ENCODE results near the gene CMSS1. TPM values are rescaled to one million over a fixed set of nuclear protein-coding genes. Genes with fewer than 3 reads are reported as not detected.

CMSS1 gene
- polyA plus RNA-seq, 1 of the 3 experiments (the other 2 are of a cell fraction), result 9.1 TPM

DNA sequence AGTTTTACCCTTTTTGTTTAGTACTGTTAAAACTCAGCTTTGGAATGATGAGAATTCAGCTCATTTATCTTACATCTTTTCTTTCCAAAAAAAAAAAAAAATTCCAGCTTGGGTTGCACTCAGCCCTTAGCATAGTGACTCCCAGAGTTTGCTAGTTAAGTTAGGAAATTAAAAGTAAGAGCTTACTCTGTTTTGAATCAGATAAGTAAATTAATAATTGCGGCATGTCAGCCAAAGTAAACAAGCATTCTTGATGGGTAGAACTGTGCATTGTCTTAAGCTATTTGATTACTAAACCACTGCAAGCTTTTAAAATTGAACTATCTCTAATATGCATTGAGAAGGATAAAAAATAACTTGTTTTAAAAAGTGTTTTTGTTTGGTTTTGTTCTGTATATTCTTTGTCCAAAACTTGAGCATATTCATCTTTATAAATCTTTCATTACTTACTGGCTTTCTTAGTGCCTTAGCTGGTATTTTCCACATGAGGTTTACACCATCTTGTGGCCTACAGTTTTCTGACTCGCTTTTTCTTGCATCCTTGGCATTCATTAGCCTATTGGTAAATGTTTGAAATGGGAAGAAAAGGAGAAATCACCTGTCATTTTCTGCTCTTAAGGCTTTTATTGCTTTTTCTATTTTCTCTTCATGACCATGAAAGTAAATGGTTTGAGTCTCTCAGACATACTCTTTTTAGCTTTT is 189.1 kb downstream of the CMSS1 start (continued):
- TF ChIP-seq RAD21 (IDR thresholded peaks at IDR 0.05; ENCODE audit: low read length) (peak; percentile 35; the same call in 1 of the 2 replicates), RFX5 (IDR thresholded peaks at IDR 0.05; ENCODE audit: low read length) (no peak), FOXJ3 (CRISPR knock-in tag; IDR thresholded peaks at IDR 0.05) (no peak), SMC3 (IDR thresholded peaks at IDR 0.05; ENCODE audit: low read depth, low read length) (0 out of 2 replicates have a peak, but pooled peaks have one; percentile 6), YY1 (IDR thresholded peaks at IDR 0.05; ENCODE audit: low read depth) (no peak), TAF1 (IDR thresholded peaks at IDR 0.05; ENCODE audit: borderline replicate concordance, low read depth, low read length) (no peak), FOSL2 (IDR thresholded peaks at IDR 0.05; ENCODE audit: borderline replicate concordance, low read depth) (no peak), ELF1 (IDR thresholded peaks at IDR 0.05) (no peak), RCOR1 (IDR thresholded peaks at IDR 0.05; ENCODE audit: low read length) (0 out of 2 replicates have a peak, but pooled peaks have one; percentile 19), NFIC (IDR thresholded peaks at IDR 0.05; ENCODE audit: borderline replicate concordance) (peak; percentile 86), FOXM1 (IDR thresholded peaks at IDR 0.05; ENCODE audit: low read depth) (no peak), GABPA (IDR thresholded peaks at IDR 0.05; ENCODE audit: low read depth) (no peak), TCF12 (IDR thresholded peaks at IDR 0.05) (peak; percentile 71), CHD2 (IDR thresholded peaks at IDR 0.05; ENCODE audit: low read length, partially characterized antibody) (no peak), MEF2A (IDR thresholded peaks at IDR 0.05; ENCODE audit: borderline replicate concordance, low read depth) (no peak), JUND (IDR thresholded peaks at IDR 0.05) (peak; percentile 46)
- TF ChIP-seq, protein P1, sequence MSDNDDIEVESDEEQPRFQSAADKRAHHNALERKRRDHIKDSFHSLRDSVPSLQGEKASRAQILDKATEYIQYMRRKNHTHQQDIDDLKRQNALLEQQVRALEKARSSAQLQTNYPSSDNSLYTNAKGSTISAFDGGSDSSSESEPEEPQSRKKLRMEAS (IDR thresholded peaks at IDR 0.05; ENCODE audit: low read depth), result no peak
- TF ChIP-seq, protein P2, sequence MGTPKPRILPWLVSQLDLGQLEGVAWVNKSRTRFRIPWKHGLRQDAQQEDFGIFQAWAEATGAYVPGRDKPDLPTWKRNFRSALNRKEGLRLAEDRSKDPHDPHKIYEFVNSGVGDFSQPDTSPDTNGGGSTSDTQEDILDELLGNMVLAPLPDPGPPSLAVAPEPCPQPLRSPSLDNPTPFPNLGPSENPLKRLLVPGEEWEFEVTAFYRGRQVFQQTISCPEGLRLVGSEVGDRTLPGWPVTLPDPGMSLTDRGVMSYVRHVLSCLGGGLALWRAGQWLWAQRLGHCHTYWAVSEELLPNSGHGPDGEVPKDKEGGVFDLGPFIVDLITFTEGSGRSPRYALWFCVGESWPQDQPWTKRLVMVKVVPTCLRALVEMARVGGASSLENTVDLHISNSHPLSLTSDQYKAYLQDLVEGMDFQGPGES (IDR thresholded peaks at IDR 0.05; ENCODE audit: low read depth, low read length), result no peak
- TF ChIP-seq, protein P3, sequence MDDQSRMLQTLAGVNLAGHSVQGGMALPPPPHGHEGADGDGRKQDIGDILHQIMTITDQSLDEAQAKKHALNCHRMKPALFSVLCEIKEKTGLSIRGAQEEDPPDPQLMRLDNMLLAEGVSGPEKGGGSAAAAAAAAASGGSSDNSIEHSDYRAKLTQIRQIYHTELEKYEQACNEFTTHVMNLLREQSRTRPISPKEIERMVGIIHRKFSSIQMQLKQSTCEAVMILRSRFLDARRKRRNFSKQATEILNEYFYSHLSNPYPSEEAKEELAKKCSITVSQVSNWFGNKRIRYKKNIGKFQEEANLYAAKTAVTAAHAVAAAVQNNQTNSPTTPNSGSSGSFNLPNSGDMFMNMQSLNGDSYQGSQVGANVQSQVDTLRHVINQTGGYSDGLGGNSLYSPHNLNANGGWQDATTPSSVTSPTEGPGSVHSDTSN (IDR thresholded peaks at IDR 0.05), result peak; percentile 69
- TF ChIP-seq, protein P4, sequence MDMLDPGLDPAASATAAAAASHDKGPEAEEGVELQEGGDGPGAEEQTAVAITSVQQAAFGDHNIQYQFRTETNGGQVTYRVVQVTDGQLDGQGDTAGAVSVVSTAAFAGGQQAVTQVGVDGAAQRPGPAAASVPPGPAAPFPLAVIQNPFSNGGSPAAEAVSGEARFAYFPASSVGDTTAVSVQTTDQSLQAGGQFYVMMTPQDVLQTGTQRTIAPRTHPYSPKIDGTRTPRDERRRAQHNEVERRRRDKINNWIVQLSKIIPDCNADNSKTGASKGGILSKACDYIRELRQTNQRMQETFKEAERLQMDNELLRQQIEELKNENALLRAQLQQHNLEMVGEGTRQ (IDR thresholded peaks at IDR 0.05; ENCODE audit: borderline replicate concordance, low read depth, low read length), result no peak

DNA sequence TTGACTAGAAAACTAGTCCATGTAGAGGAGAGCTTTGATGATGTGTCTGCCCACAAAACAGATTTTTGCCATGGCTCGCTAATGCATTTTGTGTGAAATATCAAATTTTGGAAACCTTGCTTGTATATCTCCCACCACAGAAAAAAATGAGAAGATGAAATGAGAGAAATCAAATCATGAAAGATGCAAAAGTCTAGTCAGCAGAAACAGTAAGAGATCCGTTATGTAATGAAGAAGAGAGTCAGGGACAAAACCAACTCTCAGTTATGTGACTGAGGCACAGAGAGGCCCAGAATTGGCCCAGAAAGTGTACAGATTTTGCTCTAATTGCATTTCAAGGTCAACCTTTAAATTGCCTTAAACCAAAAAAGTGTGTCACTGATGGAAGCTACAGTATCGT is 189.7 kb downstream of the CMSS1 start:
- Histone ChIP-seq H3K4me1 (ENCODE audit: control insufficient read depth in 1 of 2, insufficient read depth in 2 of 2, low read depth in 1 of 2, low read length in 1 of 2) (peaks cover 7 to 33% of the 10 kb centered on the region in 2 experiments), H3K79me2 (ENCODE audit: insufficient read depth) (no peaks in the 10 kb centered on the region), H3K36me3 (replicated peaks in 1 of 2; ENCODE audit: control insufficient read depth in 1 of 2, insufficient read depth in 2 of 2, low read length in 1 of 2) (no peaks in the 10 kb centered on the region), H4K20me1 (ENCODE audit: insufficient read depth) (no peaks in the 10 kb centered on the region), H3K9me3 (no peaks in the 10 kb centered on the region), H3K27ac (ENCODE audit: low read depth in 2 of 2, low read length in 1 of 2) (peak overlapping the region; percentile 68; a peak in 3 of 4 replicates), H3K4me2 (peak overlapping the region; percentile 53; the same call in 1 of the 2 replicates), H3K9ac (no peak overlapping the region), H3F3A (replicated peaks; ENCODE audit: insufficient read depth) (peaks cover 24% of the 10 kb centered on the region), H3K27me3 (ENCODE audit: insufficient read depth) (no peaks in the 10 kb centered on the region), H2AFZ (ENCODE audit: low read depth) (no peak overlapping the region), H3K9me2 (no peaks in the 10 kb centered on the region), H3K4me3 (ENCODE audit: low read depth in 2 of 2, low read length in 1 of 2) (no peak overlapping the region)
- CTCF ChIA-PET, result interaction anchor here (0.9 to 1.1 kb wide), 2 partner anchors 12 to 164 kb away, joined by 4 read pairs; no protein-coding TSS in a partner anchor
- 95% methylated on average over 3 of the region's 3 CpGs for WGBS (ENCODE audit: low lambda C conversion rate)
- TF ChIP-seq TEAD4 (IDR thresholded peaks at IDR 0.05; ENCODE audit: borderline replicate concordance, insufficient read depth) (no peak), EP300 (IDR thresholded peaks at IDR 0.05; ENCODE audit: borderline replicate concordance in 1 of 2, low read depth in 1 of 2, low read length in 1 of 2) (no peak), MXI1 (IDR thresholded peaks at IDR 0.05; ENCODE audit: low read depth, low read length) (no peak), FOXJ3 (CRISPR knock-in tag; IDR thresholded peaks at IDR 0.05) (no peak), ELF1 (IDR thresholded peaks at IDR 0.05) (no peak), FOSL2 (IDR thresholded peaks at IDR 0.05; ENCODE audit: borderline replicate concordance, low read depth) (no peak)
- TF ChIP-seq, protein P5, sequence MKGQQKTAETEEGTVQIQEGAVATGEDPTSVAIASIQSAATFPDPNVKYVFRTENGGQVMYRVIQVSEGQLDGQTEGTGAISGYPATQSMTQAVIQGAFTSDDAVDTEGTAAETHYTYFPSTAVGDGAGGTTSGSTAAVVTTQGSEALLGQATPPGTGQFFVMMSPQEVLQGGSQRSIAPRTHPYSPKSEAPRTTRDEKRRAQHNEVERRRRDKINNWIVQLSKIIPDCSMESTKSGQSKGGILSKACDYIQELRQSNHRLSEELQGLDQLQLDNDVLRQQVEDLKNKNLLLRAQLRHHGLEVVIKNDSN (IDR thresholded peaks at IDR 0.05; ENCODE audit: borderline replicate concordance, low read depth), result no peak
- TF ChIP-seq, protein P3 (IDR thresholded peaks at IDR 0.05), result no peak
- DNase-seq, result no peak
- POLR2A ChIA-PET, result no interaction called here

Data from SK-N-SH (cell line).